HCT116 (cell line): Measurements from ENCODE around the gene TMEM120A. TPM values are rescaled to one million over a fixed set of nuclear protein-coding genes. Genes with fewer than 3 reads are reported as not detected.

Experiments used
- ATAC-seq: fragments of 200-7000 bp; cut with Tn5 transposase; 2 replicates; pipeline ENCODE4 v1.9.1; 2020; ENCODE audit warnings: mild to moderate bottlenecking, moderate library complexity
- BruUV-seq: library from RNA; stranded (reverse); fragments of 400-500 nt; replicated peaks from 2 replicates; lab custom pipeline; 2021; lab: Mats Ljungman, UMichigan
- CTCF ChIA-PET: fragments of 300-600 bp; sonication (Branson Sonifier 250); formaldehyde crosslinking; loops from one replicate; lab custom pipeline; 2021; ENCODE audit warnings: antibody characterized with exemption; lab: Charles Lee
- POLR2A ChIA-PET: fragments of 300-600, 350-600 bp; sonication (Branson Sonifier 250); formaldehyde crosslinking; loops from one replicate; lab custom pipeline; 2021; ENCODE audit warnings: antibody characterized with exemption; lab: Charles Lee
- RAD21 ChIA-PET, 2 experiments: fragments of 300-600 bp; sonication (Branson Sonifier 250); formaldehyde crosslinking; loops; one replicate each; lab custom pipeline; 2023; ENCODE audit warnings: low total read pairs in 2 of 2; ENCODE audit not compliant: uncharacterized antibody in 2 of 2, unreplicated experiment in 2 of 2, low non-redundant PET in 1 of 2; lab: Charles Lee
- DNase-seq: peaks from one replicate; pipeline ENCODE4 v3.0.0-alpha.2; 2010; ENCODE audit warnings: low read depth, low spot score
- H2AFZ ChIP-seq: fragments of 200-600 bp; shearing (Covaris generic), sonication (generic); 2 replicates; pipeline ENCODE4 v1.6.1; 2017; ENCODE audit warnings: low read depth, mixed run types, mixed read lengths, antibody characterized with exemption, low read length; ENCODE audit not compliant: poor library complexity, severe bottlenecking
- H3K27ac ChIP-seq: 2 replicates; pipeline ENCODE4 v1.5.1; 2012; ENCODE audit warnings: low read depth, low read length
- H3K27me3 ChIP-seq: fragments of 200-600 bp; sonication (generic); 2 replicates; pipeline ENCODE4 v1.6.1; 2016; ENCODE audit warnings: mixed run types, low read length, mixed read lengths; ENCODE audit not compliant: insufficient read depth
- H3K36me3 ChIP-seq, 2 experiments: fragments of 200-500 bp in 1 of 2; fragments of 200-600 bp in 1 of 2; sonication (Bioruptor generic) in 1 of 2; sonication (generic) in 1 of 2; 2 replicates each; pipeline versions ENCODE4 v1.5.1 to v1.6.1; 2014 to 2016; ENCODE audit warnings: low read length in 2 of 2, inconsistent platforms in 1 of 2, mixed read lengths in 1 of 2, mixed run types in 1 of 2; ENCODE audit not compliant: insufficient read depth in 2 of 2, control insufficient read depth in 1 of 2
- H3K4me1 ChIP-seq, 2 experiments: fragments of 200-600 bp in 1 of 2; sonication (generic) in 1 of 2; 2 replicates each; pipeline versions ENCODE4 v1.5.1 to v1.6.1; 2012 to 2017; ENCODE audit warnings: low read length in 2 of 2, inconsistent platforms in 1 of 2, mild to moderate bottlenecking in 1 of 2, mixed read lengths in 1 of 2, mixed run types in 1 of 2, moderate library complexity in 1 of 2; ENCODE audit not compliant: insufficient read depth in 2 of 2, control insufficient read depth in 1 of 2
- H3K4me2 ChIP-seq: fragments of 200-600 bp; sonication (generic); 2 replicates; pipeline ENCODE4 v1.6.1; 2017; ENCODE audit warnings: mixed run types, low read length, mixed read lengths
- H3K4me3 ChIP-seq, 2 experiments: fragments of 200-600 bp in 1 of 2; sonication (generic) in 1 of 2; replicated peaks in 1 of 2; 2 replicates each; pipeline ENCODE4 v1.5.1; 2011 to 2016; ENCODE audit warnings: low read length in 2 of 2, control low read depth in 1 of 2, low read depth in 1 of 2, mild to moderate bottlenecking in 1 of 2, mixed read lengths in 1 of 2, mixed run types in 1 of 2
- H3K79me2 ChIP-seq: fragments of 200-600 bp; sonication (generic); 2 replicates; pipeline ENCODE4 v1.6.1; 2017; ENCODE audit warnings: mild to moderate bottlenecking, mixed run types, low read length, moderate library complexity, mixed read lengths; ENCODE audit not compliant: insufficient read depth
- H3K9ac ChIP-seq: fragments of 200-600 bp; sonication (generic); 2 replicates; pipeline ENCODE4 v1.6.1; 2016; ENCODE audit warnings: low read length, mixed read lengths
- H3K9me2 ChIP-seq: fragments of 200-600 bp; sonication (generic), shearing (Covaris generic); 2 replicates; pipeline ENCODE4 v1.6.1; 2017; ENCODE audit warnings: mixed run types, mild to moderate bottlenecking, moderate library complexity; ENCODE audit not compliant: insufficient read depth
- H3K9me3 ChIP-seq, 2 experiments: fragments of 200-500 bp in 1 of 2; fragments of 200-600 bp in 1 of 2; sonication (Bioruptor generic) in 1 of 2; sonication (generic) in 1 of 2; 2 replicates each; pipeline ENCODE4 v1.6.1; 2014 to 2017; ENCODE audit warnings: low read length in 2 of 2, mixed read lengths in 2 of 2, inconsistent platforms in 1 of 2, low read depth in 1 of 2, mild to moderate bottlenecking in 1 of 2, mixed run types in 1 of 2, moderate library complexity in 1 of 2; ENCODE audit not compliant: control insufficient read depth in 1 of 2, insufficient read depth in 1 of 2
- H4K20me1 ChIP-seq: fragments of 200-600 bp; sonication (generic), shearing (Covaris generic); 2 replicates; pipeline ENCODE4 v1.6.1; 2017; ENCODE audit warnings: mixed run types, mild to moderate bottlenecking, moderate library complexity; ENCODE audit not compliant: insufficient read depth
- ATF3 ChIP-seq: IDR thresholded peaks from 2 replicates; pipeline ENCODE4 v1.6.1; 2012
- CBX3 ChIP-seq: IDR thresholded peaks from 2 replicates; pipeline ENCODE4 v1.6.1; 2012; ENCODE audit warnings: low read depth
- CEBPB ChIP-seq: IDR thresholded peaks from 2 replicates; pipeline ENCODE4 v1.6.1; 2012; ENCODE audit warnings: low read depth
- CTCF ChIP-seq, 3 experiments: fragments of 200-600 bp in 1 of 3; sonication (generic) in 1 of 3; IDR thresholded peaks in 2 of 3; conservative IDR thresholded peaks in 1 of 3; 2 replicates each; pipeline ENCODE4 v1.5.1; 2012 to 2017; ENCODE audit warnings: low read depth in 2 of 3, low read length in 2 of 3, antibody characterized with exemption in 1 of 3, borderline replicate concordance in 1 of 3, control low read depth in 1 of 3, mild to moderate bottlenecking in 1 of 3, mixed read lengths in 1 of 3, mixed run types in 1 of 3, moderate library complexity in 1 of 3; ENCODE audit not compliant: insufficient read depth in 1 of 3
- EGR1 ChIP-seq: IDR thresholded peaks from 2 replicates; pipeline ENCODE4 v1.6.1; 2012; ENCODE audit warnings: low read depth
- ELF1 ChIP-seq: IDR thresholded peaks from 2 replicates; pipeline ENCODE4 v1.6.1; 2012; ENCODE audit warnings: low read depth, borderline replicate concordance
- FOSL1 ChIP-seq: IDR thresholded peaks from 2 replicates; pipeline ENCODE4 v1.6.1; 2012; ENCODE audit warnings: low read depth
- JUND ChIP-seq: IDR thresholded peaks from 2 replicates; pipeline ENCODE4 v1.6.1; 2012
- MAX ChIP-seq: IDR thresholded peaks from 2 replicates; pipeline ENCODE4 v1.6.1; 2012
- POLR2A ChIP-seq: IDR thresholded peaks from 2 replicates; pipeline ENCODE4 v1.7.0; 2011; ENCODE audit warnings: borderline replicate concordance; ENCODE audit not compliant: insufficient read depth, insufficient read length; ENCODE audit errors: extremely low read depth
- POLR2AphosphoS5 ChIP-seq: IDR thresholded peaks from 2 replicates; pipeline ENCODE4 v1.6.1; 2011; ENCODE audit warnings: mild to moderate bottlenecking, low read depth, low read length, moderate library complexity
- REST ChIP-seq: IDR thresholded peaks from 2 replicates; pipeline ENCODE4 v1.6.1; 2012; ENCODE audit warnings: low read depth
- SIN3A ChIP-seq: IDR thresholded peaks from 2 replicates; pipeline ENCODE4 v1.6.1; 2012; ENCODE audit warnings: low read depth
- SP1 ChIP-seq: IDR thresholded peaks from 2 replicates; pipeline ENCODE4 v1.6.1; 2012; ENCODE audit warnings: low read depth
- SRF ChIP-seq: IDR thresholded peaks from 2 replicates; pipeline ENCODE4 v1.6.1; 2012; ENCODE audit warnings: low read depth
- TCF7L2 ChIP-seq: IDR thresholded peaks from 2 replicates; pipeline ENCODE4 v1.7.0; 2011; ENCODE audit warnings: borderline replicate concordance, inconsistent platforms; ENCODE audit not compliant: insufficient read depth, insufficient read length; ENCODE audit errors: extremely low read depth
- YY1 ChIP-seq: IDR thresholded peaks from 2 replicates; pipeline ENCODE4 v1.6.1; 2011; ENCODE audit warnings: low read length, low read depth, moderate library complexity, mild to moderate bottlenecking; ENCODE audit not compliant: insufficient replicate concordance; ENCODE audit errors: extremely low read depth
- ZBTB33 ChIP-seq: IDR thresholded peaks from 2 replicates; pipeline ENCODE4 v1.6.1; 2011; ENCODE audit warnings: mild to moderate bottlenecking, low read length, moderate library complexity; ENCODE audit not compliant: insufficient replicate concordance; ENCODE audit errors: extremely low read depth
- ZFX ChIP-seq: fragments of 450-650 bp; IDR thresholded peaks from 2 replicates; pipeline ENCODE4 v1.6.1; 2017
- intact Hi-C: fragments of 100-400 bp; cut with micrococcal nuclease; formaldehyde crosslinking; loops from 2 replicates; pipeline ENCODE4 v1.10.0; 2022
- total RNA-seq: library from RNA; stranded (reverse); gene quantifications from one replicate; pipeline ENCODE4 v1.2.1, GENCODE V29; 2021; ENCODE audit not compliant: unreplicated experiment

Gene TMEM120A
- total RNA-seq, 1 experiment from 2014 or later = 25.9 TPM

GRCh38 chr7:76011442-76011861, 17.1 kb upstream of the TMEM120A start:
- Histone ChIP-seq H3K27me3 (no peaks in the 10 kb centered on the region), H3K4me1 (peaks cover 15 to 24% of the 10 kb centered on the region in 2 experiments), H2AFZ (no peak overlapping the region), H4K20me1 (no peaks in the 10 kb centered on the region), H3K9me2 (no peaks in the 10 kb centered on the region), H3K4me3 (no peak overlapping the region), H3K79me2 (no peaks in the 10 kb centered on the region), H3K27ac (no peak overlapping the region), H3K9ac (no peak overlapping the region), H3K4me2 (no peak overlapping the region), H3K9me3 (no peaks in the 10 kb centered on the region), H3K36me3 (no peaks in the 10 kb centered on the region)
- intact Hi-C loops = no loop called here
- POLR2A ChIA-PET = no interaction called here
- RAD21 ChIA-PET = no interaction called here
- no peak for TF ChIP-seq CBX3
- no peak for TF ChIP-seq YY1
- no peak for TF ChIP-seq MAX
- TF ChIP-seq TCF7L2 = no peak
- TF ChIP-seq EGR1 = no peak
- no peak for TF ChIP-seq JUND
- TF ChIP-seq SIN3A = no peak
- no peak for TF ChIP-seq ZBTB33
- no peak for TF ChIP-seq POLR2AphosphoS5
- TF ChIP-seq REST = no peak
- no peak for TF ChIP-seq CEBPB
- TF ChIP-seq ELF1 = no peak
- no peak for TF ChIP-seq ATF3
- no peak for TF ChIP-seq POLR2A
- TF ChIP-seq ZFX = no peak
- no peak for TF ChIP-seq SP1
- TF ChIP-seq CTCF (IDR thresholded peaks at IDR 0.05 in 2 of 3, conservative IDR thresholded peaks at IDR 0.05 in 1 of 3; ENCODE audit: borderline replicate concordance in 1 of 3, insufficient read depth in 1 of 3, low read depth in 2 of 3, low read length in 2 of 3) = no peak
- no peak for TF ChIP-seq SRF
- TF ChIP-seq FOSL1 = no peak
- no peak for ATAC-seq
- CTCF ChIA-PET = interaction anchor here (1.9 kb wide), 1 partner anchor 8 kb away, joined by 8 read pairs; no protein-coding TSS in a partner anchor
- BruUV-seq = no TSS peak
- no peak for DNase-seq
